ENCODE data around the gene SEH1L. TPM values are rescaled to one million over a fixed set of nuclear protein-coding genes. Genes with fewer than 3 reads are reported as not detected.
"Not testable (repeated sequence)": the region's sequence is repeated elsewhere in the genome, so short reads cannot be mapped to it uniquely, and the experiment has no call there.

SEH1L gene
- total RNA-seq, 2 donors from 2014 or later: 7.9 to 23.9 TPM

GRCh38 chr18:12995424-12995823, 47.6 kb downstream of the SEH1L start:
- intact Hi-C loops (cut with DNase I): no loop called here
- 67 to 100% methylated on average over 2 of the region's 2 CpGs for WGBS, 2 donors
- no peaks in the 10 kb centered on the region for H3K9me3 ChIP-seq
- H3K27me3 ChIP-seq: no peaks in the 10 kb centered on the region
- no peaks in the 10 kb centered on the region for H3K36me3 ChIP-seq (replicated peaks in 1 of 2; ENCODE audit: insufficient read depth in 1 of 2, low read depth in 2 of 2)
- no peak for DNase-seq
- TF ChIP-seq POLR2A (IDR thresholded peaks at IDR 0.05) (no peak), CTCF (IDR thresholded peaks at IDR 0.05) (no peak)
- peaks cover 33% of the 10 kb centered on the region for H3K4me1 ChIP-seq
- no peak overlapping the region for H3K27ac ChIP-seq
- ATAC-seq: no peak
- H3K4me3 ChIP-seq: no peak overlapping the region

- Histone ChIP-seq H3K27ac (no peak overlapping the region), H3K4me1 (peaks cover 33% of the 10 kb centered on the region), H3K4me3 (no peak overlapping the region), H3K9me3 (no peaks in the 10 kb centered on the region), H3K36me3 (replicated peaks in 1 of 2; ENCODE audit: insufficient read depth in 1 of 2, low read depth in 2 of 2) (no peaks in the 10 kb centered on the region), H3K27me3 (no peaks in the 10 kb centered on the region)
- WGBS, 2 donors: 86% methylated on average over 6 of the region's 6 CpGs
- intact Hi-C loops (cut with DNase I): no loop called here
- TF ChIP-seq CTCF (IDR thresholded peaks at IDR 0.05) (no peak), POLR2A (IDR thresholded peaks at IDR 0.05) (no peak)
- ATAC-seq (no peak), DNase-seq (no peak)
Measured at GRCh38 chr18:12995952-12996477, 48.2 kb downstream of the SEH1L start.

- TF ChIP-seq CTCF (IDR thresholded peaks at IDR 0.05) (no peak), POLR2A (IDR thresholded peaks at IDR 0.05) (no peak)
- Histone ChIP-seq H3K36me3 (replicated peaks in 1 of 2; ENCODE audit: insufficient read depth in 1 of 2, low read depth in 2 of 2) (peaks cover 0 to 4% of the 10 kb centered on the region in 2 donors), H3K27ac (no peak overlapping the region), H3K27me3 (no peaks in the 10 kb centered on the region), H3K9me3 (no peaks in the 10 kb centered on the region), H3K4me3 (no peak overlapping the region), H3K4me1 (peaks cover 33% of the 10 kb centered on the region)
- WGBS, 2 donors: 51 to 61% methylated on average over 10 of the region's 10 CpGs
- intact Hi-C loops (cut with DNase I): no loop called here
- ATAC-seq (no peak), DNase-seq (peak in 1 of 4 donors; percentile 20)
Measured at GRCh38 chr18:12996661-12997292, 49.0 kb downstream of the SEH1L start.

- H3K27me3 ChIP-seq; H3K9me3 ChIP-seq; H3K4me3 ChIP-seq; H3K36me3 ChIP-seq (replicated peaks in 1 of 2; ENCODE audit: insufficient read depth in 1 of 2, low read depth in 2 of 2); intact Hi-C loops (cut with DNase I); DNase-seq; H3K27ac ChIP-seq; ATAC-seq: not testable (repeated sequence)
- H3K4me1 ChIP-seq: peaks cover 29% of the 10 kb centered on the region
- 24 to 34% methylated on average over 2 of the region's 2 CpGs for WGBS, 2 donors
Measured at GRCh38 chr18:12997330-12997729, 49.5 kb downstream of the SEH1L start.

GRCh38 chr18:12998332-12999060, 50.7 kb downstream of the SEH1L start:
- intact Hi-C loops (cut with DNase I): no loop called here
- Histone ChIP-seq H3K27ac (no peak overlapping the region), H3K27me3 (no peaks in the 10 kb centered on the region), H3K4me1 (peaks cover 21% of the 10 kb centered on the region), H3K4me3 (no peak overlapping the region), H3K36me3 (replicated peaks in 1 of 2; ENCODE audit: insufficient read depth in 1 of 2, low read depth in 2 of 2) (peaks cover 0 to 5% of the 10 kb centered on the region in 2 donors), H3K9me3 (no peaks in the 10 kb centered on the region)
- no peak for ATAC-seq
- 77 to 92% methylated on average over 6 of the region's 6 CpGs for WGBS, 2 donors
- no peak for TF ChIP-seq CTCF (IDR thresholded peaks at IDR 0.05)
- TF ChIP-seq POLR2A (IDR thresholded peaks at IDR 0.05): no peak
- DNase-seq: no peak

All from body of pancreas (tissue), 4 donors.